Keratinocyte (primary cell): ENCODE measurements around the gene CASZ1. TPM values are rescaled to one million over a fixed set of nuclear protein-coding genes. Genes with fewer than 3 reads are reported as not detected.

Experiments
- DNase-seq: peaks from one replicate; pipeline ENCODE4 v3.0.0-alpha.2; 2011; ENCODE audit warnings: low read depth, missing footprints, low spot score
- FAIRE-seq: peaks from 2 replicates; lab custom pipeline; 2011; peaks lifted over from hg19 to GRCh38; lab: Jason Lieb, UNC
- H2AFZ ChIP-seq: 2 replicates; pipeline ENCODE4 v1.6.0; 2012; ENCODE audit warnings: low read length, control low read depth, inconsistent platforms; ENCODE audit not compliant: control insufficient read depth
- H3K27ac ChIP-seq: 2 replicates; pipeline ENCODE4 v1.5.1; 2011; ENCODE audit warnings: low read length; ENCODE audit not compliant: control insufficient read depth, insufficient read depth
- H3K27me3 ChIP-seq: 3 replicates; pipeline ENCODE4 v1.6.0; 2011; ENCODE audit warnings: low read length; ENCODE audit not compliant: control insufficient read depth, insufficient read depth; ENCODE audit errors: extremely low read depth
- H3K36me3 ChIP-seq, 2 experiments: 2 replicates in 1 of 2; 3 replicates in 1 of 2; pipeline ENCODE4 v1.5.1; 2011; ENCODE audit warnings: low read length in 2 of 2, mild to moderate bottlenecking in 1 of 2; ENCODE audit not compliant: control insufficient read depth in 2 of 2, insufficient read depth in 2 of 2; ENCODE audit errors: extremely low read depth in 1 of 2
- H3K4me1 ChIP-seq: 3 replicates; pipeline ENCODE4 v1.5.1; 2011; ENCODE audit warnings: low read length; ENCODE audit not compliant: control insufficient read depth, insufficient read depth; ENCODE audit errors: extremely low read depth
- H3K4me2 ChIP-seq: 3 replicates; pipeline ENCODE4 v1.6.0; 2011; ENCODE audit warnings: low read depth, low read length; ENCODE audit not compliant: control insufficient read depth, insufficient read depth; ENCODE audit errors: extremely low read depth
- H3K4me3 ChIP-seq, 3 experiments: fragments of 200-600 bp in 1 of 3; sonication (generic) in 1 of 3; 2 replicates in 2 of 3; 3 replicates in 1 of 3; pipeline ENCODE4 v1.5.1; 2011 to 2016; ENCODE audit warnings: low read length in 3 of 3, mild to moderate bottlenecking in 3 of 3, control low read depth in 2 of 3, inconsistent platforms in 1 of 3, low read depth in 1 of 3, mixed read lengths in 1 of 3, mixed run types in 1 of 3, moderate library complexity in 1 of 3; ENCODE audit not compliant: control insufficient read depth in 2 of 3, insufficient read depth in 2 of 3; ENCODE audit errors: extremely low read depth in 1 of 3
- H3K79me2 ChIP-seq: 2 replicates; pipeline ENCODE4 v1.6.0; 2012; ENCODE audit warnings: low read length; ENCODE audit not compliant: control insufficient read depth, insufficient read depth
- H3K9ac ChIP-seq: 3 replicates; pipeline ENCODE4 v1.6.0; 2011; ENCODE audit warnings: low read length; ENCODE audit not compliant: control insufficient read depth, insufficient read depth; ENCODE audit errors: extremely low read depth
- H3K9me1 ChIP-seq: 3 replicates; pipeline ENCODE4 v1.6.0; 2011; ENCODE audit warnings: low read length; ENCODE audit not compliant: control insufficient read depth, insufficient read depth; ENCODE audit errors: extremely low read depth
- H3K9me3 ChIP-seq: 2 replicates; pipeline ENCODE4 v1.5.1; 2012; ENCODE audit warnings: low read depth, low read length; ENCODE audit not compliant: control insufficient read depth
- H4K20me1 ChIP-seq: 3 replicates; pipeline ENCODE4 v1.6.0; 2011; ENCODE audit warnings: low read length; ENCODE audit not compliant: control insufficient read depth, insufficient read depth; ENCODE audit errors: extremely low read depth
- EZH2 ChIP-seq: IDR thresholded peaks from one replicate; pipeline ENCODE4 v1.6.1; 2012; ENCODE audit warnings: inconsistent platforms, mild to moderate bottlenecking, low read length, moderate library complexity
- dilution Hi-C: fragments of 300-500 bp; cut with MboI; formaldehyde crosslinking; loops from one replicate; pipeline ENCODE4 v1.7.0; 2020; ENCODE audit warnings: low sequenced_read_pairs; ENCODE audit not compliant: extremely low pct_ligation_motif_present
- polyA plus RNA-seq, 5 experiments: library from polyadenylated mRNA; depleted of rRNA in 3 of 5; stranded (reverse) in 3 of 5; stranded (forward) in 1 of 5; unstranded in 1 of 5; fragments of >200 nt; gene quantifications; 1 replicate in 1 of 5; 2 replicates in 3 of 5; 3 replicates in 1 of 5; pipeline versions ENCODE4 v1.2.1 to v1.2.3, GENCODE V29; 2011 to 2012; ENCODE audit warnings: missing spikeins in 2 of 5, low read depth in 1 of 5, low replicate concordance in 1 of 5
- TF ChIP-seq, protein P1 (sequence below), 3 experiments: IDR thresholded peaks in 1 of 3; conservative IDR thresholded peaks in 1 of 3; optimal IDR thresholded peaks in 1 of 3; 2 replicates in 2 of 3; 3 replicates in 1 of 3; pipeline versions ENCODE3 to v1.5.1; 2011; ENCODE audit warnings: low read length in 3 of 3, mild to moderate bottlenecking in 3 of 3, moderate library complexity in 2 of 3, control low read depth in 1 of 3, inconsistent platforms in 1 of 3; ENCODE audit not compliant: insufficient read depth in 2 of 3; ENCODE audit errors: extremely low read depth in 1 of 3

The CASZ1 gene
- polyA plus RNA-seq, 1 donor (not counting 4 experiments of a cell fraction or from before 2014, with no cell fraction given) = 2.8 TPM

DNA sequence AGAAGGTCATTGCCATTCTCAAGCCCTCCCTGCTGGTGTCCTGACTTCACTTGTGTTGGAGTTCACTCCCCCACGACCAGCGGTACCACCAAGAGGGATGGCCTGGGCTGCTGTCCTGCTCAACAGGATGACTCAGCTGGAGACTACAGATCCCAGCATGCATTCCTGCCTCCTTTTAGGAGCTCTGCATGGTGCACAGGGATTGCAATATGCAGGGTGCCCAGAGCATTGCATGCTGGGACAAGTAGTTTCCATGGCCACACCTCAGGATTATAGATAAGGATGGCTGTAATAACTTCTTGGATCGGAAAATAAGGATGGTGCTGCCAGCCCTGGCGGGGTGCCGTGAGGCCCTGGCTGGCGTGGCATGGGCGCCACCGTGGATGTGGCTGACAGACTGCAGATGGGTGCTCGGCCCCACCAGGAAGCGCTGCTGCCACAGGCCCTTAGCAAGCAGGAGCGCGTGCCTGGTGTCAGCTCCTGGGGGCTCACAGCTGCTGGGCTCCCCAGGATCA is 150.0 kb downstream of the CASZ1 start:
- DNase-seq (peak; percentile 76), FAIRE-seq (peak; percentile 98)
- Histone ChIP-seq H3K27ac (no peak overlapping the region), H3K79me2 (no peaks in the 10 kb centered on the region), H3K9me1 (no peaks in the 10 kb centered on the region), H3K9me3 (no peaks in the 10 kb centered on the region), H3K4me1 (peaks cover 26% of the 10 kb centered on the region), H3K9ac (no peak overlapping the region), H2AFZ (no peak overlapping the region), H3K4me2 (no peak overlapping the region), H3K4me3 (no peak overlapping the region), H3K27me3 (no peaks in the 10 kb centered on the region), H4K20me1 (no peaks in the 10 kb centered on the region), H3K36me3 (peaks cover 0 to 11% of the 10 kb centered on the region in 2 experiments)
- no peak for TF ChIP-seq EZH2
- TF ChIP-seq, protein P1, sequence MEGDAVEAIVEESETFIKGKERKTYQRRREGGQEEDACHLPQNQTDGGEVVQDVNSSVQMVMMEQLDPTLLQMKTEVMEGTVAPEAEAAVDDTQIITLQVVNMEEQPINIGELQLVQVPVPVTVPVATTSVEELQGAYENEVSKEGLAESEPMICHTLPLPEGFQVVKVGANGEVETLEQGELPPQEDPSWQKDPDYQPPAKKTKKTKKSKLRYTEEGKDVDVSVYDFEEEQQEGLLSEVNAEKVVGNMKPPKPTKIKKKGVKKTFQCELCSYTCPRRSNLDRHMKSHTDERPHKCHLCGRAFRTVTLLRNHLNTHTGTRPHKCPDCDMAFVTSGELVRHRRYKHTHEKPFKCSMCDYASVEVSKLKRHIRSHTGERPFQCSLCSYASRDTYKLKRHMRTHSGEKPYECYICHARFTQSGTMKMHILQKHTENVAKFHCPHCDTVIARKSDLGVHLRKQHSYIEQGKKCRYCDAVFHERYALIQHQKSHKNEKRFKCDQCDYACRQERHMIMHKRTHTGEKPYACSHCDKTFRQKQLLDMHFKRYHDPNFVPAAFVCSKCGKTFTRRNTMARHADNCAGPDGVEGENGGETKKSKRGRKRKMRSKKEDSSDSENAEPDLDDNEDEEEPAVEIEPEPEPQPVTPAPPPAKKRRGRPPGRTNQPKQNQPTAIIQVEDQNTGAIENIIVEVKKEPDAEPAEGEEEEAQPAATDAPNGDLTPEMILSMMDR (optimal IDR thresholded peaks at IDR 0.05 in 1 of 3, IDR thresholded peaks at IDR 0.05 in 1 of 3, conservative IDR thresholded peaks at IDR 0.05 in 1 of 3; ENCODE audit: extremely low read depth in 1 of 3, insufficient read depth in 2 of 3, low read length in 3 of 3) = no peak
- dilution Hi-C loops = no loop called here

DNA sequence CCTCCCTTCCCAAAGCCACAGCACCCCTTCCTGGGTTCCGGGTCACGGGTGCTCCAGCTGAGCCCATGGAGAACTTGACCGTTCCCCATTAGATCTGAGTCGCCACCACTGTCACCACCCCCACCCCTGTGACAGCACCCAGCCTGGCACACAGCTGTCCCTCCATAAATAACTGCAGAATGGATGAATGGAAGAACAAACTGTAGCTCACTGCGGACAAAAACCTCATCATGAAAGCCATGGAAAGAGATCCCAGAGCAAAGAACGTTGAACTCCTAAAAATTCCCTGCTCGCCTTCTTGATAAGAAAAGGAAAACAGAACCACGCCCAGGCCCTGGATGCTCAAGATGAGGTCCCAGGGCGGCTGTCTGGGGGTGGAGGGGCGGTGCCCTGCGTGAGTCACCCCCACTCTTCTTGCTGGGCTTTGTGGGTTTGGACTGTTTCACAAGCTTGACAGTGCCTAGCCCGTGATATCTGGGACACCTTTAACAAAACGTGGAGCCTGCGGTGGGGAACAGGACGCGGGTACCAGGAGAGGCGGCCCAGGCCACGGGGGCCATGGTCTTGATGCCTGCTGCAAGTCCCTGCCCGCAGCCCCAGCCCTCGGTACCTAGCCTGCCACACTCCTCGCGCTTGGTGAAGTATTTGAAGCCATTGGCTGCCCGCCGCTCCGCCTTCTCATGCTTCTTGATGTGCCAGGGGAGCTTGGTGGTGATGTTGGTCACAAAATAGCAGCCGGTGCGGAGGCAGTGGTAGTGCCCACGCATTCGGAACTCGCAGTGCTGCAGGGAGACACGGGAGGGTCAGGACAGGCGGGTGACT is 151.9 kb downstream of the CASZ1 start:
- Histone ChIP-seq H3K9me3 (no peaks in the 10 kb centered on the region), H3K4me3 (no peak overlapping the region), H3K9me1 (no peaks in the 10 kb centered on the region), H3K36me3 (peaks cover 0 to 13% of the 10 kb centered on the region in 2 experiments), H3K9ac (peak overlapping the region; percentile 9), H3K27ac (no peak overlapping the region), H3K79me2 (no peaks in the 10 kb centered on the region), H4K20me1 (no peaks in the 10 kb centered on the region), H3K4me2 (no peak overlapping the region), H3K4me1 (peaks cover 26% of the 10 kb centered on the region), H2AFZ (no peak overlapping the region), H3K27me3 (no peaks in the 10 kb centered on the region)
- FAIRE-seq (no peak), DNase-seq (peak; percentile 46)
- dilution Hi-C loops = no loop called here
- TF ChIP-seq, protein P1 (optimal IDR thresholded peaks at IDR 0.05 in 1 of 3, IDR thresholded peaks at IDR 0.05 in 1 of 3, conservative IDR thresholded peaks at IDR 0.05 in 1 of 3; ENCODE audit: extremely low read depth in 1 of 3, insufficient read depth in 2 of 3, low read length in 3 of 3) = no peak
- no peak for TF ChIP-seq EZH2
